HepG2 (cell line): ENCODE data around the gene RPLP1. TPM values are rescaled to one million over a fixed set of nuclear protein-coding genes. Genes with fewer than 3 reads are reported as not detected.

ENCODE experiments used
- ATAC-seq: fragments of 200-7000 bp; cut with Tn5 transposase; 3 replicates; pipeline ENCODE4 v1.9.1; 2020; ENCODE audit warnings: mild to moderate bottlenecking, moderate library complexity
- Bru-seq: library from RNA; stranded (reverse); fragments of 400-500 nt; gene quantifications from one replicate; lab custom pipeline; 2021; lab: Mats Ljungman, UMichigan
- BruChase-seq, 2 experiments: library from RNA; stranded (reverse); fragments of 400-500 nt; gene quantifications; one replicate each; lab custom pipeline; 2021; lab: Mats Ljungman, UMichigan
- BruUV-seq: library from RNA; stranded (reverse); fragments of 400-500 nt; replicated peaks from 2 replicates; lab custom pipeline; 2021; lab: Mats Ljungman, UMichigan
- CTCF ChIA-PET: fragments of 300-600 bp; formaldehyde crosslinking; extraction: SDS; loops from one replicate; lab custom pipeline; 2021; ENCODE audit warnings: low total read pairs, inconsistent platforms, low intra/inter-chr PET ratio; lab: Yijun Ruan, JAX
- POLR2A ChIA-PET: fragments of 350-600 bp; sonication (Branson Sonifier 250); formaldehyde crosslinking; loops from one replicate; lab custom pipeline; 2020; ENCODE audit warnings: antibody characterized with exemption, inconsistent platforms; lab: Yijun Ruan, JAX
- DNase-seq: peaks from one replicate; pipeline ENCODE4 v3.0.0-alpha.2; 2015; ENCODE audit warnings: low spot score
- FAIRE-seq: peaks from 3 replicates; lab custom pipeline; 2011; peaks lifted over from hg19 to GRCh38; lab: Jason Lieb, UNC
- H2AFZ ChIP-seq: one replicate; pipeline ENCODE4 v1.6.1; 2011; ENCODE audit warnings: low read length, inconsistent platforms
- H3K27ac ChIP-seq: fragments of 300-600 bp; 3 replicates; pipeline ENCODE4 v1.8.0; 2011; ENCODE audit warnings: mixed run types, mild to moderate bottlenecking, mixed read lengths, low read length, inconsistent platforms; ENCODE audit not compliant: insufficient read depth; ENCODE audit errors: extremely low read length
- H3K27me3 ChIP-seq, 2 experiments: fragments of 200-600 bp in 1 of 2; 2 replicates in 1 of 2; 3 replicates in 1 of 2; pipeline versions ENCODE4 v1.6.0 to v1.8.0; 2011; ENCODE audit warnings: low read length in 2 of 2, mild to moderate bottlenecking in 2 of 2, moderate library complexity in 2 of 2, inconsistent platforms in 1 of 2; ENCODE audit not compliant: insufficient read depth in 2 of 2, control insufficient read depth in 1 of 2
- H3K36me3 ChIP-seq, 2 experiments: fragments of 200-600 bp in 1 of 2; replicated peaks in 1 of 2; 2 replicates in 1 of 2; 3 replicates in 1 of 2; pipeline versions ENCODE4 v1.5.1 to v1.8.0; 2011; ENCODE audit warnings: low read length in 2 of 2, inconsistent platforms in 1 of 2; ENCODE audit not compliant: insufficient read depth in 2 of 2, control insufficient read depth in 1 of 2
- H3K4me1 ChIP-seq: 2 replicates; pipeline ENCODE4 v1.5.1; 2012; ENCODE audit warnings: low read length, inconsistent platforms; ENCODE audit not compliant: insufficient read depth
- H3K4me2 ChIP-seq: 2 replicates; pipeline ENCODE4 v1.6.0; 2011; ENCODE audit warnings: low read depth, low read length, inconsistent platforms
- H3K4me3 ChIP-seq, 3 experiments: fragments of 200-600 bp in 1 of 3; sonication (generic), shearing (Covaris generic) in 1 of 3; replicated peaks in 1 of 3; 2 replicates each; pipeline ENCODE4 v1.5.1; 2011 to 2016; ENCODE audit warnings: low read length in 3 of 3, inconsistent platforms in 2 of 3, low read depth in 2 of 3, mild to moderate bottlenecking in 2 of 3, control low read depth in 1 of 3, mixed read lengths in 1 of 3; ENCODE audit not compliant: insufficient read depth in 1 of 3
- H3K79me2 ChIP-seq: one replicate; pipeline ENCODE4 v1.6.1; 2011; ENCODE audit warnings: low read length, inconsistent platforms; ENCODE audit not compliant: insufficient read depth
- H3K9ac ChIP-seq: 2 replicates; pipeline ENCODE4 v1.6.0; 2011; ENCODE audit warnings: mild to moderate bottlenecking, low read depth, low read length, inconsistent platforms; ENCODE audit not compliant: insufficient read depth
- H3K9me3 ChIP-seq: 2 replicates; pipeline ENCODE4 v1.5.1; 2012; ENCODE audit warnings: mild to moderate bottlenecking, low read length
- H4K20me1 ChIP-seq: 2 replicates; pipeline ENCODE4 v1.6.0; 2011; ENCODE audit warnings: inconsistent platforms, mild to moderate bottlenecking, low read length, moderate library complexity; ENCODE audit not compliant: insufficient read depth
- NCOR1 ChIP-seq: fragments of 200-600 bp; sonication (generic); IDR thresholded peaks from 2 replicates; pipeline ENCODE4 v1.7.0; 2017; ENCODE audit warnings: antibody characterized with exemption, low read length, borderline replicate concordance
- SMYD3 ChIP-seq: sonication (generic); formaldehyde crosslinking; IDR thresholded peaks from 2 replicates; pipeline ENCODE4 v1.8.1; 2023; ENCODE audit warnings: mild to moderate bottlenecking, missing genetic modification reagents
- TBP ChIP-seq: sonication (generic); formaldehyde crosslinking; IDR thresholded peaks from 2 replicates; pipeline ENCODE4 v1.5.0; 2020; ENCODE audit warnings: missing genetic modification reagents
- ZFP36L1 ChIP-seq: sonication (generic); formaldehyde crosslinking; IDR thresholded peaks from 2 replicates; pipeline ENCODE4 v1.8.0; 2022; ENCODE audit warnings: mild to moderate bottlenecking, missing genetic modification reagents, moderate library complexity
- ZNF205 ChIP-seq: IDR thresholded peaks from 2 replicates; pipeline ENCODE4 v1.6.1; 2018; ENCODE audit warnings: missing biosample characterization, missing genetic modification reagents
- ZNF234 ChIP-seq: sonication (generic); formaldehyde crosslinking; conservative IDR thresholded peaks from 2 replicates; pipeline ENCODE4 v1.5.1; 2020; ENCODE audit warnings: mild to moderate bottlenecking, missing genetic modification reagents
- WGBS: methylation state at CpG from one replicate; pipeline ENCODE4 v1.1.6; 2017; ENCODE audit warnings: low lambda C conversion rate; 5-methylcytosine and 5-hydroxymethylcytosine counted together
- in situ Hi-C: cut with HindIII; loops from 2 replicates; pipeline ENCODE4 v1.10.0; 2017; ENCODE audit warnings: low pct_unique_long_range_greater_than_20kb; ENCODE audit not compliant: extremely low pct_ligation_motif_present
- intact Hi-C: fragments of 100-400 bp; cut with micrococcal nuclease; formaldehyde crosslinking; loops from one replicate; pipeline ENCODE4 v1.10.0; 2022; ENCODE audit not compliant: unreplicated experiment
- long read RNA-seq, 2 experiments: library from RNA in 1 of 2; library from polyadenylated mRNA in 1 of 2; stranded (forward) in 1 of 2; unstranded in 1 of 2; transcript quantifications; one replicate each; pipeline ENCODE4 v2.0.0, GENCODE V29; 2019 to 2022
- polyA minus RNA-seq, 3 experiments: library from RNA; depleted of rRNA, polyadenylated mRNA; stranded (reverse); fragments of >200 nt; gene quantifications; 2 replicates each; pipeline ENCODE4 v1.2.3, GENCODE V29; 2011; ENCODE audit warnings: low replicate concordance in 1 of 3
- polyA plus RNA-seq, 8 experiments: library from polyadenylated mRNA; depleted of rRNA in 3 of 8; stranded (reverse) in 7 of 8; unstranded in 1 of 8; fragments of >200 nt; fragmentation: Illumina TruSeq in 4 of 8; extraction: Trizol in 4 of 8; gene quantifications; 2 replicates each; pipeline versions ENCODE4 v1.2.1 to v1.2.3, GENCODE V29; 2011 to 2016; ENCODE audit warnings: low read depth in 4 of 8, missing spikeins in 1 of 8, mixed read lengths in 1 of 8; ENCODE audit not compliant: insufficient read depth in 1 of 8
- total RNA-seq, 5 experiments: library from RNA; depleted of rRNA; stranded (reverse); fragments of >200 nt; fragmentation: Illumina TruSeq; extraction: Trizol; gene quantifications; 2 replicates each; pipeline ENCODE4 v1.2.3, GENCODE V29; 2016; ENCODE audit warnings: low read depth in 1 of 5
- TF ChIP-seq, protein P1 (sequence below): sonication (generic); formaldehyde crosslinking; IDR thresholded peaks from 2 replicates; pipeline ENCODE4 v1.5.0; 2020; ENCODE audit warnings: mild to moderate bottlenecking, missing genetic modification reagents
- TF ChIP-seq, protein P2 (sequence below): sonication (generic); formaldehyde crosslinking; IDR thresholded peaks from 2 replicates; pipeline ENCODE4 v1.5.0; 2020; ENCODE audit warnings: mild to moderate bottlenecking, missing genetic modification reagents
- TF ChIP-seq, protein P3 (sequence below): IDR thresholded peaks from 2 replicates; pipeline ENCODE4 v1.6.1; 2016; ENCODE audit warnings: low read depth, borderline replicate concordance

RPLP1 gene
- total RNA-seq (2016; rRNA removed; fragmentation: Illumina TruSeq; extraction: Trizol): 797 and 817 TPM in 2 replicates
- total RNA-seq (2016; cell fraction: cytosol; rRNA removed; fragmentation: Illumina TruSeq; extraction: Trizol; ENCODE audit: low read depth): 2,715 and 2,875 TPM in 2 replicates
- 770 and 847 TPM in 2 replicates for total RNA-seq (2016; cell fraction: insoluble cytoplasmic fraction; rRNA removed; fragmentation: Illumina TruSeq; extraction: Trizol)
- total RNA-seq (2016; cell fraction: membrane; rRNA removed; fragmentation: Illumina TruSeq; extraction: Trizol): 2,691 and 2,904 TPM in 2 replicates
- total RNA-seq (2016; cell fraction: nucleus; rRNA removed; fragmentation: Illumina TruSeq; extraction: Trizol): 376 and 425 TPM in 2 replicates
- polyA plus RNA-seq (2011; rRNA removed): 929 and 1,118 TPM in 2 replicates
- polyA plus RNA-seq (2011; cell fraction: cytosol; rRNA removed): 1,248 and 1,609 TPM in 2 replicates
- polyA plus RNA-seq (2011; cell fraction: nucleus; rRNA removed): 481 and 511 TPM in 2 replicates
- 1,800 and 1,929 TPM in 2 replicates for polyA plus RNA-seq (2012)
- 7,466 and 8,712 TPM in 2 replicates for polyA plus RNA-seq (2016; cell fraction: cytosol; fragmentation: Illumina TruSeq; extraction: Trizol; ENCODE audit: low read depth)
- 1,627 and 1,657 TPM in 2 replicates for polyA plus RNA-seq (2016; cell fraction: insoluble cytoplasmic fraction; fragmentation: Illumina TruSeq; extraction: Trizol; ENCODE audit: low read depth)
- polyA plus RNA-seq (2016; cell fraction: membrane; fragmentation: Illumina TruSeq; extraction: Trizol; ENCODE audit: low read depth): 6,180 and 6,214 TPM in 2 replicates
- 1,328 and 1,370 TPM in 2 replicates for polyA plus RNA-seq (2016; cell fraction: nucleus; fragmentation: Illumina TruSeq; extraction: Trizol; ENCODE audit: insufficient read depth, low read depth)
- polyA minus RNA-seq (2011; rRNA and poly(A)+ RNA removed; ENCODE audit: low replicate concordance): 1,160 and 1,197 TPM in 2 replicates
- polyA minus RNA-seq (2011; cell fraction: cytosol; rRNA and poly(A)+ RNA removed): 1,916 and 2,042 TPM in 2 replicates
- 190 and 217 TPM in 2 replicates for polyA minus RNA-seq (2011; cell fraction: nucleus; rRNA and poly(A)+ RNA removed)
- Bru-seq, nascent RNA: percentile 100 among the genes with signal in this experiment
- percentile 100 among the genes with signal in this experiment for BruChase-seq, experiment 1, labeled RNA remaining after a 6-hour chase
- BruChase-seq, experiment 2, labeled RNA remaining after a 2-hour chase: percentile 100 among the genes with signal in this experiment
- long read RNA-seq, experiment 1, transcript RPLP1-201 (4 exons, 1,197 nt): major isoform, 3,572 of 3,700 reads
- long read RNA-seq, experiment 1, transcript RPLP1-202 (3 exons, 445 nt): minor isoform, 29 of 3,700 reads
- long read RNA-seq, experiment 1, partial matches to known transcripts: 42 of 3,700 reads
- long read RNA-seq, experiment 1, other reads (novel, unspliced or antisense): 54 of 3,700 reads
- long read RNA-seq, experiment 2, transcript RPLP1-202 (3 exons, 445 nt): minor isoform, 55 of 5,101 reads
- long read RNA-seq, experiment 2, transcript RPLP1-201 (4 exons, 1,197 nt): major isoform, 4,732 of 5,101 reads
- long read RNA-seq, experiment 2, transcript RPLP1-204 (3 exons, 940 nt): minor isoform, 43 of 5,101 reads
- long read RNA-seq, experiment 2, partial matches to known transcripts: 53 of 5,101 reads
- long read RNA-seq, experiment 2, other reads (novel, unspliced or antisense): 218 of 5,101 reads

DNA sequence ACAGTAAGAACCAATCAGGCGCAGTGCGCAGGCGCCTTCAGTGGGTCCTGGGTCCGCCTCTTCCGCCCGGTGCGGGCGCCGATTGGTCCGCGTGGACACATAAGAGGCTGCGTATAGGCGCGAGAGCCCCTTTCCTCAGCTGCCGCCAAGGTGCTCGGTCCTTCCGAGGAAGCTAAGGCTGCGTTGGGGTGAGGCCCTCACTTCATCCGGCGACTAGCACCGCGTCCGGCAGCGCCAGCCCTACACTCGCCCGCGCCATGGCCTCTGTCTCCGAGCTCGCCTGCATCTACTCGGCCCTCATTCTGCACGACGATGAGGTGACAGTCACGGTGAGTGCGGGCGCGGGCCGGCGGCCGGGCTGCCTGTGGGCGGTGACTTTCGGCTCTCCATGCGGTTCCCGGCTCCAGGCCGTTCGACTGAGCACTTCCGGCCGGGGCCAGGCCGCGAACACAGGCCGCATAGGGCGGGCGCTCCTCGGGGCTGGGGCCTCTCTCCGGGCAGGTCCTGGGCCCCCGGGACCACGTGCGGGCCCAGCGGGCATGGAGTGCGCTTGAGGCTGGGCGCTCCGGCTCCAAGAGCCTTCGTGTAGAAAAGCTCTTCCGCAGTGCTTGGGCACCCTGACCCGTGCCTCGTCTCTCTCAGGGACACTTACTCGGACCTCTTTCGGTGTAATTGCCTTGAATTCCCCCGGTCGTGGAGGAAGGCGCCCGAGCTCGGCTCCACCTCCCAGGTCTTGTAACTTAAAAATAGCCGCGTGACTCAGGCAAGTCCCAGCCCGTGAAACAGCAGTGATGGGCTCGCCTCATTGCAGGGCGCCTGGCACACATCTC lies at the start of gene RPLP1:
TSS of gene RPLP1 (plus strand) at position 127 of the 830 bp plus-strand sequence. CDS start at position 258, 131 bp downstream.
- peaks cover 40% of the 10 kb centered on the region for H4K20me1 ChIP-seq
- ATAC-seq (peak; percentile 88), FAIRE-seq (no peak), DNase-seq (peak; percentile 92)
- ChIA-PET CTCF (no interaction called here), POLR2A (interaction anchor here (0.5 to 4.2 kb wide), 18 partner anchors 10 to 1311 kb away, joined by 3 to 149 read pairs (median 4); partner anchors contain the start of genes GLCE, KIF23, TLE3 and UACA)
- H3K4me3 ChIP-seq: peak within 1 kb of the TSS; percentile 79 to 92 (median 89)
- H3K79me2 ChIP-seq: peaks cover 31% of the 10 kb centered on the region
- peak within 1 kb of the TSS; percentile 98 for H3K27ac ChIP-seq
- WGBS: 0% methylated on average over 27 of the region's 77 CpGs
- H3K36me3 ChIP-seq: peaks cover 5 to 23% of the 10 kb centered on the region in 2 experiments; a peak in 4 of 5 replicates
- BruUV-seq: no TSS peak
- peak within 1 kb of the TSS; percentile 95 for H3K9ac ChIP-seq
- peak within 1 kb of the TSS; percentile 87 for H2AFZ ChIP-seq
- H3K4me1 ChIP-seq: peaks cover 27% of the 10 kb centered on the region
- in situ Hi-C loops: loop anchor here (25.0 kb wide), 2 partner anchors 634 to 641 kb away; partner anchors contain the start of genes ANP32A and TLE3
- peak within 1 kb of the TSS; percentile 93 for H3K4me2 ChIP-seq
- intact Hi-C loops: loop anchor here (5.0 kb wide), 1 partner anchor 36 kb away; no protein-coding TSS in a partner anchor
- H3K27me3 ChIP-seq: no peaks in the 10 kb centered on the region; a peak in 1 of 5 replicates
- no peaks in the 10 kb centered on the region for H3K9me3 ChIP-seq
- TF ChIP-seq NCOR1 (no peak), ZNF205 (CRISPR knock-in tag) (no peak), SMYD3 (peak; percentile 91), TBP (no peak), ZFP36L1 (CRISPR knock-in tag) (peak; percentile 59; the same call in 1 of the 2 replicates), ZNF234 (CRISPR knock-in tag) (0 out of 2 replicates have a peak, but pooled peaks have one; percentile 43)
- TF ChIP-seq, protein P1, sequence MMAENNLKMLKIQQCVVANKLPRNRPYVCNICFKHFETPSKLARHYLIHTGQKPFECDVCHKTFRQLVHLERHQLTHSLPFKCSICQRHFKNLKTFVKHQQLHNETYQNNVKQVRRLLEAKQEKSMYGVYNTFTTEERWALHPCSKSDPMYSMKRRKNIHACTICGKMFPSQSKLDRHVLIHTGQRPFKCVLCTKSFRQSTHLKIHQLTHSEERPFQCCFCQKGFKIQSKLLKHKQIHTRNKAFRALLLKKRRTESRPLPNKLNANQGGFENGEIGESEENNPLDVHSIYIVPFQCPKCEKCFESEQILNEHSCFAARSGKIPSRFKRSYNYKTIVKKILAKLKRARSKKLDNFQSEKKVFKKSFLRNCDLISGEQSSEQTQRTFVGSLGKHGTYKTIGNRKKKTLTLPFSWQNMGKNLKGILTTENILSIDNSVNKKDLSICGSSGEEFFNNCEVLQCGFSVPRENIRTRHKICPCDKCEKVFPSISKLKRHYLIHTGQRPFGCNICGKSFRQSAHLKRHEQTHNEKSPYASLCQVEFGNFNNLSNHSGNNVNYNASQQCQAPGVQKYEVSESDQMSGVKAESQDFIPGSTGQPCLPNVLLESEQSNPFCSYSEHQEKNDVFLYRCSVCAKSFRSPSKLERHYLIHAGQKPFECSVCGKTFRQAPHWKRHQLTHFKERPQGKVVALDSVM (CRISPR knock-in tag): peak; percentile 56
- TF ChIP-seq, protein P2, sequence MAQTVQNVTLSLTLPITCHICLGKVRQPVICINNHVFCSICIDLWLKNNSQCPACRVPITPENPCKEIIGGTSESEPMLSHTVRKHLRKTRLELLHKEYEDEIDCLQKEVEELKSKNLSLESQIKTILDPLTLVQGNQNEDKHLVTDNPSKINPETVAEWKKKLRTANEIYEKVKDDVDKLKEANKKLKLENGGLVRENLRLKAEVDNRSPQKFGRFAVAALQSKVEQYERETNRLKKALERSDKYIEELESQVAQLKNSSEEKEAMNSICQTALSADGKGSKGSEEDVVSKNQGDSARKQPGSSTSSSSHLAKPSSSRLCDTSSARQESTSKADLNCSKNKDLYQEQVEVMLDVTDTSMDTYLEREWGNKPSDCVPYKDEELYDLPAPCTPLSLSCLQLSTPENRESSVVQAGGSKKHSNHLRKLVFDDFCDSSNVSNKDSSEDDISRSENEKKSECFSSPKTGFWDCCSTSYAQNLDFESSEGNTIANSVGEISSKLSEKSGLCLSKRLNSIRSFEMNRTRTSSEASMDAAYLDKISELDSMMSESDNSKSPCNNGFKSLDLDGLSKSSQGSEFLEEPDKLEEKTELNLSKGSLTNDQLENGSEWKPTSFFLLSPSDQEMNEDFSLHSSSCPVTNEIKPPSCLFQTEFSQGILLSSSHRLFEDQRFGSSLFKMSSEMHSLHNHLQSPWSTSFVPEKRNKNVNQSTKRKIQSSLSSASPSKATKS (CRISPR knock-in tag): no peak; the same call in 1 of the 2 replicates
- TF ChIP-seq, protein P3, sequence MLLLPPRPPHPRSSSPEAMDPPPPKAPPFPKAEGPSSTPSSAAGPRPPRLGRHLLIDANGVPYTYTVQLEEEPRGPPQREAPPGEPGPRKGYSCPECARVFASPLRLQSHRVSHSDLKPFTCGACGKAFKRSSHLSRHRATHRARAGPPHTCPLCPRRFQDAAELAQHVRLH (CRISPR knock-in tag): peak; percentile 78
